Common myeloid progenitor, CD34-positive (primary cell): ENCODE results near the gene PIK3R5.

Experiments
- CTCF ChIA-PET: fragments of 350-600 bp; sonication (Branson Sonifier 250); formaldehyde crosslinking; loops from one replicate; lab custom pipeline; 2021; ENCODE audit warnings: antibody characterized with exemption; lab: Charles Lee
- POLR2A ChIA-PET: fragments of 350-600 bp; sonication (Branson Sonifier 250); formaldehyde crosslinking; loops from one replicate; lab custom pipeline; 2021; ENCODE audit warnings: antibody characterized with exemption; lab: Charles Lee
- DNase-seq, 3 donors: peaks; one replicate each; pipeline versions ENCODE4 v3.0.0 to v3.0.0-alpha.2; 2013
- H3K27ac ChIP-seq, 2 experiments: 1 replicate in 1 of 2; 2 replicates in 1 of 2; pipeline ENCODE4 v1.7.0; 2013; ENCODE audit warnings: inconsistent platforms in 2 of 2, low read length in 2 of 2, mild to moderate bottlenecking in 2 of 2, low read depth in 1 of 2, moderate library complexity in 1 of 2; ENCODE audit not compliant: severe bottlenecking in 2 of 2, insufficient read depth in 1 of 2, poor library complexity in 1 of 2
- H3K27me3 ChIP-seq, 5 experiments: replicated peaks in 2 of 5; 1 replicate in 3 of 5; 2 replicates in 2 of 5; pipeline versions ENCODE4 v1.6.1 to v1.7.0; 2013; ENCODE audit warnings: low read length in 4 of 5, mild to moderate bottlenecking in 2 of 5, moderate library complexity in 2 of 5, inconsistent platforms in 1 of 5; ENCODE audit not compliant: insufficient read depth in 5 of 5, control insufficient read depth in 4 of 5
- H3K36me3 ChIP-seq, 4 experiments: 1 replicate in 2 of 4; 2 replicates in 2 of 4; pipeline versions ENCODE4 v1.6.1 to v1.7.0; 2013; ENCODE audit warnings: low read length in 3 of 4, control low read depth in 1 of 4, mild to moderate bottlenecking in 1 of 4; ENCODE audit not compliant: control insufficient read depth in 4 of 4, insufficient read depth in 4 of 4
- H3K4me1 ChIP-seq, 4 experiments: 1 replicate in 3 of 4; 2 replicates in 1 of 4; pipeline versions ENCODE4 v1.6.1 to v1.7.1; 2013; ENCODE audit warnings: low read length in 3 of 4, mild to moderate bottlenecking in 3 of 4, control low read depth in 1 of 4, inconsistent platforms in 1 of 4, moderate library complexity in 1 of 4; ENCODE audit not compliant: control insufficient read depth in 4 of 4, insufficient read depth in 4 of 4; ENCODE audit errors: control extremely low read depth in 1 of 4
- H3K4me3 ChIP-seq, 7 experiments: 1 replicate in 4 of 7; 2 replicates in 3 of 7; pipeline versions ENCODE4 v1.5.1 to v1.7.0; 2013; ENCODE audit warnings: mild to moderate bottlenecking in 7 of 7, low read length in 6 of 7, moderate library complexity in 6 of 7, inconsistent platforms in 2 of 7, low read depth in 2 of 7, control low read depth in 1 of 7; ENCODE audit not compliant: insufficient read depth in 4 of 7, control insufficient read depth in 1 of 7; ENCODE audit errors: extremely low read depth in 1 of 7
- H3K9me3 ChIP-seq, 5 experiments: 1 replicate in 4 of 5; 2 replicates in 1 of 5; pipeline versions ENCODE4 v1.6.1 to v1.7.1; 2013; ENCODE audit warnings: low read length in 4 of 5, mild to moderate bottlenecking in 2 of 5, inconsistent platforms in 1 of 5, low read depth in 1 of 5, moderate library complexity in 1 of 5; ENCODE audit not compliant: control insufficient read depth in 4 of 5, insufficient read depth in 2 of 5; ENCODE audit errors: control extremely low read depth in 1 of 5
- WGBS: methylation state at CpG from one replicate; pipeline ENCODE4 v1.1.5; 2013; ENCODE audit not compliant: insufficient coverage; 5-methylcytosine and 5-hydroxymethylcytosine counted together

The PIK3R5 gene

DNA sequence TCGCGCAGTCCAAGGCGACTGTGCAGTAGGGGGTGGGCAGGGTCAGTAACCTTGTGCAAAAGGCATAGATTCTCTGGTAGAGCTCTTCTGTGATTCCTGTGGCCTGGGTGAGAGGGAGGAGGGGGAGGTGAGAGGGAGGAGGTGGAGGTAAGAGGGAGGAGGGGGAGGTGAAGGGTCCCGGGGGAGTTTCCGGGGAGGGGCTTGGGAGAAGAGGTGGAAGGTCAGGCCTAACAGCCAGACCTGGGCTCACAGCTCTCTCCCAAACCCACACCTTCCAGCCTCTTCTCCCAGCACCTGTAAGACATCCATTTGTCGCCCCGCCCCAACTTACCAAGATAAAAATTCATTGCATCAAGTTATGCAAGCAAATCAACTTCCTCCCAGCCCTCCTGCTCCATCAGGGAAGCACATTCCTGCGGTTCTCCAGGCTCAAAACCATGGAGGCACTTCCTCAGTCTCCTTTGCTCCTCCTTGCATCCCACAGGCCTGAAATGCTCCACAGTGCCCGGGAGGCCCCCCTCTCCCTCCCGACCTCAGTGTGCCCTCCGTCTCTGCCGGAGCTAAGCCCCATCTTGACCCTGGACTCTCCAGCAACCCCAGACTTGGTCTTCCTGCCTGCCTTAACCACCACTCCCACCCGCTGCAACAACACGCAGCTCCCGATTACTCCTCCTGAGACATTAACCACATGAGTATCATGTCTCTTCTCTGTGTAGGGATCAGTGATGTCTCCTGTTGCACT is 128.5 kb downstream of the PIK3R5 start:
- no peak for DNase-seq
- no peak overlapping the region for H3K27ac ChIP-seq
- H3K36me3 ChIP-seq = peaks cover 0 to 42% (median 14%) of the 10 kb centered on the region in 4 experiments
- H3K4me1 ChIP-seq = peaks cover 0 to 3% (median under 1%) of the 10 kb centered on the region in 4 experiments
- H3K27me3 ChIP-seq = no peaks in the 10 kb centered on the region
- no peak overlapping the region for H3K4me3 ChIP-seq
- no peaks in the 10 kb centered on the region for H3K9me3 ChIP-seq
- WGBS = 97% methylated on average over 11 of the region's 15 CpGs
- CTCF ChIA-PET = no interaction called here
- POLR2A ChIA-PET = no interaction called here

DNA sequence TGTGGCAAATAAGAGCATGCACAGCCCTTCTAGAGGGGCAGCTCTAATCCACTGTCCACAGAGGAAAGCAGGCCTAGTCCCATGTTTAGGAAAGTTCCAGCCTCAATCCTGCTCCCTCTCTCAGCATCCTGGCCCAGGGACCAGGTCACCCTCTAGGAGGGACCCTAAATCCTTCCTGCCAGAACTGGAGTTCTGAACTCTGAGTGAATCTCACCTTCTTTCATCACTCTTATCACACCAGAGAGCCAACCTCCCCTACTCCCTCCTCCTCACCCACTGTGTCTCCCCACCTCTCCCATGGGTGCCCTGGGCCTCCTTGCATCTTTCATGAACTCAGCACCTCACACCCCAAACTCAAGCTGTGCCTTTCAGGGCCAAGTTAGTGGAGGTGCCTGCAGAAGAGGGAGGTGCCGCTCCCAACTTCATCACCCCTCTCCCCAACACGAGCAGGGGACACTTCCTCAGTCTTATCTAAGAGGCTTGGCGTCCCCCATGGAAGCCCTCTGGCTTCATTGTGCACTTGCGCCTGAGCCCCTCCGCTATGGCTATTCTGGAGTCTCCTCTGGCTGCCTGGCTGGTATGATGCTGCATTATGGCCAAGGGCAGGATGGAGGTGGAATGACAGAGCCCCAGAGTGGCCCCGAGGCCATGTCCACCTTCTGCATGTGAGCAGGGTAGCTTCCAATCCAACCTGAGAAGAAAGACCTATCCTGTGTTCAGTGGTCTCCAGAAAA is 129.7 kb downstream of the PIK3R5 start:
- Histone ChIP-seq H3K4me1 (no peaks in the 10 kb centered on the region), H3K27me3 (no peaks in the 10 kb centered on the region), H3K4me3 (no peak overlapping the region), H3K27ac (no peak overlapping the region), H3K9me3 (no peaks in the 10 kb centered on the region), H3K36me3 (peaks cover 0 to 44% (median 16%) of the 10 kb centered on the region in 4 experiments)
- WGBS = 91% methylated on average over 6 of the region's 6 CpGs
- ChIA-PET POLR2A (no interaction called here), CTCF (interaction anchor here (0.8 kb wide), 1 partner anchor 14 kb away, joined by 3 read pairs; no protein-coding TSS in a partner anchor)
- no peak for DNase-seq

DNA sequence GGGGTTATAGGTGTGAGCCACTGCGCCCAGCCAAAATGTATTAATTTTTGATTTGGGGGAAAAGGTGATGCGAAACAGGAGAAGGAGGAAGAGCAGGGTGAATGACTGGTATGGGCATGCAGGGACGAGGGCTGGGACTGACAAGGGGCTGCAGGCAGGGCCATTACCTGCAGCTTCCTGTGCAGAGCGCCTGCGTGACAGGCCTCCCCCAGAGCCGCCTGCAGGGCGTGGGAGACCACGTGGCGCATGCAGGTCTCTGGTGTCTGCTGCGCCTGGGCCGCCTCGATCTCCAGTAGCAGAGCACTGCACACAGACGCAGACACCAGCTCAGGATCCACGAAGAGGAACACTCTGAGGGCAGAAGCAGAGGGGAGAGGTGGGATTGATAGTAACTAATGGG is 130.4 kb downstream of the PIK3R5 start:
- Histone ChIP-seq H3K9me3 (no peaks in the 10 kb centered on the region), H3K36me3 (peaks cover 0 to 44% (median 16%) of the 10 kb centered on the region in 4 experiments), H3K27me3 (no peaks in the 10 kb centered on the region), H3K4me3 (no peak overlapping the region), H3K27ac (no peak overlapping the region), H3K4me1 (no peaks in the 10 kb centered on the region)
- WGBS = 94% methylated on average over 13 of the region's 14 CpGs
- CTCF ChIA-PET = interaction anchor here (0.8 to 1.2 kb wide), 2 partner anchors 8 to 14 kb away, joined by 3 read pairs; no protein-coding TSS in a partner anchor
- POLR2A ChIA-PET = no interaction called here
- DNase-seq = no peak

DNA sequence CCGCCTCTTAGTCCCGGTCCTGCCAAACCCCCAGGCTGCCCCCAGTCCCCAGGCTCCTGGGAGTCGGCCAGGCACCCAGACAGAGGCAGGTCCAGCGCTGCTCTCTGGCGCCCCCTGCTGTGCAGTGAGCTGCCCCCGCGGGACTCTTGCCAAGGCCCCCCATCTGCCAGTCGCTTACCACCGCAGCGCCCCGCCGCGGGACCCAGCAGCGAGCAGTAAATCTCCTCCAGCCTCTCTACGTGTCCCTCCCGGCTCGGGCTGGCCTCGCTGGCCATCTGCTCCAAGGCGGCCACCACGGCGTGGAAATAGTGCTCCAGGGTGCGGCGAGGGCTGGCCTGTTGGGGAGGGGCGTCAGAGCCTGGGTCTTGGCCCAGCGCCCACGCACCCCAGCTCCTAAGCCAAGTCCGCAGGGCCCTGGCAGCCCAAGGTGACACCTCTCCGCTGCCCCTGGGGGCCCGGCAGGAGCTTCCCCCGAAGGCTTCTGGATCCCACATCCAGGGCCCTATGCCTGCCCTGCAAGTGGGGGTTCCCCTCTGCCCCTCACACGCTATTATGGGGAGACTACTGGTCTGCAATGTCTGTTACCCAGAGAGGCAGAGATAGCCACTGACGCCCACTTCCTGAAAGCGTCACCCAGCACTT is 132.7 kb downstream of the PIK3R5 start:
- no peaks in the 10 kb centered on the region for H3K4me1 ChIP-seq
- CTCF ChIA-PET = interaction anchor here (0.9 to 1.6 kb wide), 6 partner anchors 9 to 76 kb away, joined by 3 to 4 read pairs (median 4); no protein-coding TSS in a partner anchor
- POLR2A ChIA-PET = no interaction called here

DNA sequence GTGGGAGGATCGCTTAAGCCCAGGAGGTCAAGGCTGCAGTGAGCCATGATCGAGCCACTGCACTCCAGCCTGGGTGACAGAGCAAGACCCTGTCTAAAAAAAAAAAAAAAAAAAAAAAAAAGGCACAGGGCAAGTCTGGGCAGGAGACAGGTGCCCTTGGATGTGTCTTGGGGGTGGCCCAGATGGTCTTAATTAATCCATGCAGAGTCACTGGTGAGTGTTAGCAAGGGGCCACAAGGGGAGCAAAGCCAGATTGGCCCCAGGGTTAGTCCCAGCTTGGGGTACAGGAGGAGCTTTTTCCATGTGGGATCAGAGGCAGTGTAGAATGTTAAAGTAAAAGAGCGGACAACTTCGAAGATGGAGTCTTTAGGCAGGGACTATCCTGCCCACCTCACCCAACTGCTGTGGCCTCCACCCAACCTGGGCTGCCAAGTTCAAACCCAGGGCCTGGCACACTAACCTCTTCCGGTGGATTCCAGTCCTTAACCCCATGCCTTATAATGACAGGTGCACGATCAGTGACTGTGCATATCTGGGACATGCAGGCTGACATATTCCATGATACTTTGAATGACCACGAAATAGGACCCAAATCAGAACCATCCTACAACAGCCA is 134.2 kb downstream of the PIK3R5 start:
- 93% methylated on average over 7 of the region's 7 CpGs for WGBS
- peaks cover 2 to 25% (median 15%) of the 10 kb centered on the region in 4 experiments for H3K36me3 ChIP-seq
- no peaks in the 10 kb centered on the region for H3K4me1 ChIP-seq

More for the DNA sequence above, 132.7 kb downstream of the PIK3R5 start:
- peaks cover 2 to 35% (median 14%) of the 10 kb centered on the region in 4 experiments for H3K36me3 ChIP-seq
- 86% methylated on average over 32 of the region's 33 CpGs for WGBS
- H3K4me3 ChIP-seq = no peak overlapping the region
- H3K9me3 ChIP-seq = no peaks in the 10 kb centered on the region
- H3K27ac ChIP-seq = no peak overlapping the region
- no peaks in the 10 kb centered on the region for H3K27me3 ChIP-seq
- peak in 2 of 3 donors; percentile 13 to 21 for DNase-seq

DNA sequence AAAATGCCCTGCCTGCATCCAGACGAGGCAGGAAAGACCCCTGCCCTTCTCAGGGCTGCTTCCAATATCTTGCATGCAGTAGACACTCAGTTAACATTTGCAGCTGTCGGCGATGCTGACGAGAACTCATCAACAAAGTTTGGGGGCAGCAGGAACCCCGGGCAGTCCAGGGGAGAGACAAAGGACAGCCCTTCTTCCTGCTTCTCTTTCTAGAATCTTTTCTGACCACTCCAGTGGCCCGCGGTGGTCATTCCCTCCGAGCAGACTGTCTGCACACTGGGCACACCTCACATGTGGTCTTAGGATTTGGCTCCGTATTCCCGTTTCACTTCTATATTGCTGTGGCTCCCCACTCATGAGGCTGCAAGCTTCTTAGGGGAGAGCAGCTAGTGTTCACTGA is 135.4 kb downstream of the PIK3R5 start:
- Histone ChIP-seq H3K4me3 (no peak overlapping the region), H3K27me3 (no peaks in the 10 kb centered on the region), H3K36me3 (peaks cover 2 to 13% (median 7%) of the 10 kb centered on the region in 4 experiments), H3K9me3 (no peaks in the 10 kb centered on the region), H3K27ac (no peak overlapping the region), H3K4me1 (no peaks in the 10 kb centered on the region)
- DNase-seq = no peak
- CTCF ChIA-PET = interaction anchor here (1.4 kb wide), 1 partner anchor 61 kb away, joined by 4 read pairs; no protein-coding TSS in a partner anchor
- POLR2A ChIA-PET = no interaction called here
- WGBS = 98% methylated on average over 10 of the region's 10 CpGs

More for the DNA sequence above, 134.2 kb downstream of the PIK3R5 start:
- DNase-seq = no peak
- CTCF ChIA-PET = interaction anchor here (0.9 kb wide), 1 partner anchor 28 kb away, joined by 3 read pairs; no protein-coding TSS in a partner anchor
- POLR2A ChIA-PET = no interaction called here
- Histone ChIP-seq H3K27ac (no peak overlapping the region), H3K27me3 (no peaks in the 10 kb centered on the region), H3K4me3 (no peak overlapping the region), H3K9me3 (no peaks in the 10 kb centered on the region)
